ENCODE results near the gene IGF2.
"Not testable (repeated sequence)": the region's sequence is repeated elsewhere in the genome, so short reads cannot be mapped to it uniquely, and the experiment has no call there.

Gene IGF2

GRCh38 chr11:2130881-2131352, 8.3 kb downstream of the IGF2 start:
- H3K36me3 ChIP-seq (ENCODE audit: control insufficient read depth, insufficient read depth, low read length): no peaks in the 10 kb centered on the region
- H3K27me3 ChIP-seq (ENCODE audit: control insufficient read depth, insufficient read depth, low read length): peaks cover 25% of the 10 kb centered on the region
- H3K4me3 ChIP-seq (ENCODE audit: low read length): no peak overlapping the region
- no peaks in the 10 kb centered on the region for H3K4me1 ChIP-seq (ENCODE audit: control insufficient read depth, insufficient read depth, low read length)
- no peak overlapping the region for H3K9ac ChIP-seq (ENCODE audit: low read length)
- no peaks in the 10 kb centered on the region for H3K9me3 ChIP-seq (ENCODE audit: control insufficient read depth, low read length)

DNA sequence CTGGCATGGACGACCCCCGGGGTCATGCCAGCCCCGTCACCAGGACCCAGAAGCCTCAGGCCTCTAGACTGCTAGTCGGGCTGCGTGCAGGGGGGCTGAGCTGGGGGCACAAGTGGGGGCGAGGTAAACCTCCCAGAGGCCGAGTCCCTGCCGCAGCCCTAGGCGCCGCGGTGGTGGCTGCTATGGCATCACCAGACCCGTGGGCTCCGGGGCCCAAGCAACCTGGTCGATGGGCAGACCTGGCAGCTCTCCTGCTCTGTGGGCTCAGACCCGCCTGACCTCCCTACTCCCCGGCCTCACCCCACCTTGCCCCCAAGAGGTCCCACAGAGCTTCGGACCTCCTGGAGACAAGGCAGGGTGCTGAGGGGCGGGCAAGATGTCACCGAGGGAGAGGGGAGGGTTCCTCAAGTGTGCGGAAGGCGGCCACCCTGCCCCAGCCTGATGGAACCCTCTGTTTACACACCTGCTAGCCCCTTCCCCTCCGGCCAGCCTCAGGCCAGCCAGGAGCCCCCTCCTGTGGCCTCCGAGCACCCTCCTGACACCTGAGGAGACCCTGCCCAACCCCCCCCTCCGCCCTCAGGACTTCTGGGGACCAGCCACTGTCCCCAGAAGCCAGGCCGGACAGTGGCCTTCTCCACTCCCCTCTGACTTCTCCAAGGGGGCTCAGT, 9.4 kb downstream of the IGF2 start:
- no peaks in the 10 kb centered on the region for H3K36me3 ChIP-seq (ENCODE audit: control insufficient read depth, insufficient read depth, low read length)
- H3K9me3 ChIP-seq (ENCODE audit: control insufficient read depth, low read length): no peaks in the 10 kb centered on the region
- H3K4me1 ChIP-seq (ENCODE audit: control insufficient read depth, insufficient read depth, low read length): no peaks in the 10 kb centered on the region
- H3K4me3 ChIP-seq (ENCODE audit: low read length): no peak overlapping the region
- peaks cover 19% of the 10 kb centered on the region for H3K27me3 ChIP-seq (ENCODE audit: control insufficient read depth, insufficient read depth, low read length)
- no peak overlapping the region for H3K9ac ChIP-seq (ENCODE audit: low read length)

DNA sequence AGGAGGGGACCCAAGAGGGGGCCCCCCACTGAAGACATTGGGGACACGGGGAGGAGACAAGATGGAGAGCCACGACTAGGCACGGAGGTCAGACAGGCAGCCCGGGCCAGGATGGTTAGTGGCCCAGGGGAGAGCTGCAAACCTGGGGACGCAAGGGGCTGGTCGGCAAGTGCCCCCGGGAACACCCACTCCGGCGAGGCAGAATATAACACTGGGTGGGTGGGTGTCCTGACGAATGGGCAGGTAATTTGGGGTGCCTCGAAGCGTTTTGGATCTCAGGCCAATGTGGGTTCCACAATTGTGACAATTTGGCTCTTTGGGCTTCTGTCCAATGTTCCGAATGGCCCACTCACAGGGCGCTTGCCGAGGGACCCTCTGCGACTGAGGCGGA, 9.9 kb downstream of the IGF2 start:
- H3K4me1 ChIP-seq (ENCODE audit: control insufficient read depth, insufficient read depth, low read length): no peaks in the 10 kb centered on the region
- no peaks in the 10 kb centered on the region for H3K9me3 ChIP-seq (ENCODE audit: control insufficient read depth, low read length)
- no peak overlapping the region for H3K9ac ChIP-seq (ENCODE audit: low read length)
- H3K36me3 ChIP-seq (ENCODE audit: control insufficient read depth, insufficient read depth, low read length): no peaks in the 10 kb centered on the region
- H3K4me3 ChIP-seq (ENCODE audit: low read length): no peak overlapping the region
- peaks cover 18% of the 10 kb centered on the region for H3K27me3 ChIP-seq (ENCODE audit: control insufficient read depth, insufficient read depth, low read length)

- H3K9me3 ChIP-seq (ENCODE audit: control insufficient read depth, low read length): no peaks in the 10 kb centered on the region
- H3K36me3 ChIP-seq (ENCODE audit: control insufficient read depth, insufficient read depth, low read length): no peaks in the 10 kb centered on the region
- H3K4me1 ChIP-seq (ENCODE audit: control insufficient read depth, insufficient read depth, low read length): no peaks in the 10 kb centered on the region
- no peak overlapping the region for H3K4me3 ChIP-seq (ENCODE audit: low read length)
- H3K27me3 ChIP-seq (ENCODE audit: control insufficient read depth, insufficient read depth, low read length): peaks cover 15% of the 10 kb centered on the region
- H3K9ac ChIP-seq (ENCODE audit: low read length): no peak overlapping the region
Measured at GRCh38 chr11:2128511-2129307, 10.5 kb downstream of the IGF2 start.

- H3K27me3 ChIP-seq (ENCODE audit: control insufficient read depth, insufficient read depth, low read length): peaks cover 11% of the 10 kb centered on the region
- no peak overlapping the region for H3K4me3 ChIP-seq (ENCODE audit: low read length)
- no peaks in the 10 kb centered on the region for H3K9me3 ChIP-seq (ENCODE audit: control insufficient read depth, low read length)
Measured at GRCh38 chr11:2128130-2128510, 11.1 kb downstream of the IGF2 start.

GRCh38 chr11:2127482-2128129, 11.6 kb downstream of the IGF2 start:
- no peak overlapping the region for H3K9ac ChIP-seq (ENCODE audit: low read length)
- peaks cover 7% of the 10 kb centered on the region for H3K27me3 ChIP-seq (ENCODE audit: control insufficient read depth, insufficient read depth, low read length)
- no peaks in the 10 kb centered on the region for H3K4me1 ChIP-seq (ENCODE audit: control insufficient read depth, insufficient read depth, low read length)
- H3K4me3 ChIP-seq (ENCODE audit: low read length): no peak overlapping the region
- no peaks in the 10 kb centered on the region for H3K36me3 ChIP-seq (ENCODE audit: control insufficient read depth, insufficient read depth, low read length)
- no peaks in the 10 kb centered on the region for H3K9me3 ChIP-seq (ENCODE audit: control insufficient read depth, low read length)

More at GRCh38 chr11:2128130-2128510, 11.1 kb downstream of the IGF2 start:
- Histone ChIP-seq H3K36me3 (ENCODE audit: control insufficient read depth, insufficient read depth, low read length) (no peaks in the 10 kb centered on the region), H3K9ac (ENCODE audit: low read length) (no peak overlapping the region), H3K4me1 (ENCODE audit: control insufficient read depth, insufficient read depth, low read length) (no peaks in the 10 kb centered on the region)

DNA sequence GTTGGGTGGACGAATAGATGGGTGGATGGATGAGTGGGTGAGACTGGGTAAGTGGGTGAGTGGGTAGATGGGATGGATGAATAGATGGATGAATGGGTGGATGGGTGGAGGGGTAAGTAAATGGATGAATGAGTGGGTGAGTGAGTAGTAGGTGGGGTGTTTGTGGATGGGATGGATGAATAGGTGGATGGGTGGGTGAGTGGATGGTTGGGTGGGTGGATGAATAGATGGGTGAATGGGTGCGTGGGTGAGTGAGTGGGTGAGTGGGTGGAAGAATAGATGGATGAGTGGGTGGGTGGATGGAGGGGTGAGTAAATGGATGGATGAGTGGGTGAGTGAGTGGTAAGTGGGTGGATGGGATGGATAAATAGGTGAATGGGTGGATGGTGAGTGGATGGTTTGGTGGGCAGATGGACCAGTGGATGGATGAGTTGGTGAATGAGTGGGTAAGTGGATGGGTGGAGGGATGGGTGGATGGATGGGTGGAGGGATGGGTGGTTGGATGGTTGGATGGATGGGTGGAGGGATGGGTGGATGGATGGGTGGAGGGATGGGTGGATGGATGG, 12.6 kb downstream of the IGF2 start:
- no peaks in the 10 kb centered on the region for H3K36me3 ChIP-seq (ENCODE audit: control insufficient read depth, insufficient read depth, low read length)
- H3K4me3 ChIP-seq (ENCODE audit: low read length): no peak overlapping the region
- peaks cover 16% of the 10 kb centered on the region for H3K27me3 ChIP-seq (ENCODE audit: control insufficient read depth, insufficient read depth, low read length)
- no peak overlapping the region for H3K9ac ChIP-seq (ENCODE audit: low read length)
- no peaks in the 10 kb centered on the region for H3K4me1 ChIP-seq (ENCODE audit: control insufficient read depth, insufficient read depth, low read length)
- no peaks in the 10 kb centered on the region for H3K9me3 ChIP-seq (ENCODE audit: control insufficient read depth, low read length)

- not testable (repeated sequence) for H3K36me3 ChIP-seq (ENCODE audit: control insufficient read depth, insufficient read depth, low read length); H3K4me1 ChIP-seq (ENCODE audit: control insufficient read depth, insufficient read depth, low read length); H3K9ac ChIP-seq (ENCODE audit: low read length); H3K9me3 ChIP-seq (ENCODE audit: control insufficient read depth, low read length); H3K4me3 ChIP-seq (ENCODE audit: low read length)
- H3K27me3 ChIP-seq (ENCODE audit: control insufficient read depth, insufficient read depth, low read length): peaks cover 22% of the 10 kb centered on the region
Measured at GRCh38 chr11:2124736-2125484, 14.3 kb downstream of the IGF2 start.

GRCh38 chr11:2123628-2123960, 15.6 kb downstream of the IGF2 start:
- no peaks in the 10 kb centered on the region for H3K9me3 ChIP-seq (ENCODE audit: control insufficient read depth, low read length)
- H3K4me1 ChIP-seq (ENCODE audit: control insufficient read depth, insufficient read depth, low read length): no peaks in the 10 kb centered on the region
- no peak overlapping the region for H3K9ac ChIP-seq (ENCODE audit: low read length)
- H3K27me3 ChIP-seq (ENCODE audit: control insufficient read depth, insufficient read depth, low read length): peaks cover 22% of the 10 kb centered on the region
- no peak overlapping the region for H3K4me3 ChIP-seq (ENCODE audit: low read length)
- no peaks in the 10 kb centered on the region for H3K36me3 ChIP-seq (ENCODE audit: control insufficient read depth, insufficient read depth, low read length)

GRCh38 chr11:2122907-2123627, 16.1 kb downstream of the IGF2 start:
- Histone ChIP-seq H3K9ac (ENCODE audit: low read length) (no peak overlapping the region), H3K27me3 (ENCODE audit: control insufficient read depth, insufficient read depth, low read length) (peaks cover 22% of the 10 kb centered on the region), H3K4me3 (ENCODE audit: low read length) (no peak overlapping the region), H3K4me1 (ENCODE audit: control insufficient read depth, insufficient read depth, low read length) (no peaks in the 10 kb centered on the region), H3K36me3 (ENCODE audit: control insufficient read depth, insufficient read depth, low read length) (no peaks in the 10 kb centered on the region), H3K9me3 (ENCODE audit: control insufficient read depth, low read length) (no peaks in the 10 kb centered on the region)

GRCh38 chr11:2122222-2122906, 16.8 kb downstream of the IGF2 start:
- no peaks in the 10 kb centered on the region for H3K36me3 ChIP-seq (ENCODE audit: control insufficient read depth, insufficient read depth, low read length)
- H3K4me3 ChIP-seq (ENCODE audit: low read length): no peak overlapping the region
- H3K27me3 ChIP-seq (ENCODE audit: control insufficient read depth, insufficient read depth, low read length): peaks cover 22% of the 10 kb centered on the region
- no peaks in the 10 kb centered on the region for H3K4me1 ChIP-seq (ENCODE audit: control insufficient read depth, insufficient read depth, low read length)
- no peaks in the 10 kb centered on the region for H3K9me3 ChIP-seq (ENCODE audit: control insufficient read depth, low read length)
- no peak overlapping the region for H3K9ac ChIP-seq (ENCODE audit: low read length)
